ENCODE data around the gene STXBP2.
A peak's percentile ranks its signal among the peaks of the same experiment; 100 is the strongest.

Gene STXBP2

GRCh38 chr19:7681340-7682174 lies 44.6 kb downstream of the STXBP2 start (continued):
- TF ChIP-seq PRDM10 (tag by site-specific recombination; IDR thresholded peaks at IDR 0.05) (no peak), ZNF433 (tag by site-specific recombination; IDR thresholded peaks at IDR 0.05; ENCODE audit: low read depth) (no peak), SP7 (tag by site-specific recombination; IDR thresholded peaks at IDR 0.05) (0 out of 2 replicates have a peak, but pooled peaks have one; percentile 15), ZNF473 (tag by site-specific recombination; IDR thresholded peaks at IDR 0.05) (no peak), ZNF362 (tag by site-specific recombination; IDR thresholded peaks at IDR 0.05) (no peak), ZNF112 (tag by site-specific recombination; IDR thresholded peaks at IDR 0.05) (no peak), ZNF223 (tag by site-specific recombination; IDR thresholded peaks at IDR 0.05) (no peak), SP3 (tag by site-specific recombination; IDR thresholded peaks at IDR 0.05) (0 out of 2 replicates have a peak, but pooled peaks have one; percentile 0), FEZF1 (tag by site-specific recombination; IDR thresholded peaks at IDR 0.05) (no peak), SP2 (tag by site-specific recombination; IDR thresholded peaks at IDR 0.05) (peak; percentile 27; the same call in 1 of the 2 replicates), ZNF596 (tag by site-specific recombination; IDR thresholded peaks at IDR 0.05) (no peak), KLF9 (tag by site-specific recombination; IDR thresholded peaks at IDR 0.05; ENCODE audit: low read depth) (no peak), ZNF510 (tag by site-specific recombination; IDR thresholded peaks at IDR 0.05; ENCODE audit: insufficient replicate concordance) (no peak), ZBTB49 (tag by site-specific recombination; IDR thresholded peaks at IDR 0.05; ENCODE audit: low read depth) (no peak), ZNF157 (tag by site-specific recombination; IDR thresholded peaks at IDR 0.05) (no peak), ZNF792 (tag by site-specific recombination; IDR thresholded peaks at IDR 0.05) (no peak), INSM2 (tag by site-specific recombination; IDR thresholded peaks at IDR 0.05) (no peak), ZNF837 (tag by site-specific recombination; IDR thresholded peaks at IDR 0.05) (no peak)
